HG02623 (cell line): ENCODE measurements around the gene UROC1.

Experiments used
- ATAC-seq: cut with Tn5 transposase; IDR thresholded peaks from one replicate; pipeline ENCODE4 v1.9.1; 2021; ENCODE audit warnings: moderate library complexity; ENCODE audit not compliant: unreplicated experiment

Gene UROC1

DNA sequence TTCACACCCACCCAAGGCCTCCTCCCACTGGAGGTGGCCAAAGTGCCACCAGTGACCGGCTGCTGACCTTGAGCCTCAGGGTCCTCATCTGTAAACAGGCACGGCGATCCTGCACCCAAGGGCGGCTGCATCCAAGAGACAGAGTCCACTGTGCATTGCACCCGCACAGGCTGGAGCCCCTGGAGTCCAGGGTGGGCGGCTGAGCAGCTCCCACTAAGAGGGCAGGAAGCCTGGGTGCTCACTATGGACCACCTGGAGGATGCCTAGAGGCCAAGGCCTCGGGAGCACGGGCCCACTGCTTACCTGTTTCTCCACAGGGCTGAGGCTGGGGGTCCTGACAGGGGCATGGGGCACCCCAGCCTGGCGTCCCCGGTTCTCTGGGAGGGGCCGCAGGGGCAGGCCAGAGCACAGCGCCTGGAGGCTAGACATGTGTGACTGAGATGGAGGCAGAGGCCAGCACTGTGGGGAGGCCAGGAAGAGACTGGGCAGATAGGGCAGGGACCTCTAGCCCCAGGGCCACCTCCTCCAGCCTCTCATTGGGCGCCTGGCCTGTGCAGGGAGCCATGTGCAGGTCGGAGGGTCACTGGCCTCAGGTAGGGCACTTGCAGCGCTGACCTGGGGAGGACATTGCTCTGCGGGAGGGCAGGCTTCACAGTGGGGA, at the start of gene UROC1:
UROC1 (minus strand) TSS at position 483 of the 661 bp plus-strand sequence; CDS start at position 429, 54 bp downstream.
- ATAC-seq: no peak

DNA sequence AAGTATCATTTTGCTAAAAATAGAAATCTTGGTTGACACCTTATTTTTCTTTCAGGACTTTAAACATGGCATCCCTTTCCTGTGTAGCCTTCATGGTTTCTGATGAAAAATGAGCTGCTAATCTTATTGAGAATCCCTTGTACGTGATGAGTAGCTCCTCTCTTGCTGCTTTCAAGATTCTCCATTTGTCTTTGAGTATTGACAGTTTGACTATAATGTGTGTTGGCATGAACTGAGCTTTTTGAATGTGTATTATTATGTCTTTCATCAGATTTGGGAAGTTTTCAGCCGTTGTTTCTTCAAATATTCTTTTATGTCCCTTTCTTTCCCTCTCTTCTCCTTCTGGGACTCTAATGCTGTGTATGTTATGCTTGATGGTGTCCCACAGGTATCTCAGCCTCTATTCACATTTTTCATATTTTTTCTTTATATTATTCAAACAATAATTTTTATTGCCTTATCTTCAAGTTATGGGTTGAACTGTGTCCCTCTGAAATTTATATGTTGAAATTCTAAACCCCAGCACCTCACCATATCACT, 45.2 kb upstream of the UROC1 start:
- ATAC-seq: no peak

DNA sequence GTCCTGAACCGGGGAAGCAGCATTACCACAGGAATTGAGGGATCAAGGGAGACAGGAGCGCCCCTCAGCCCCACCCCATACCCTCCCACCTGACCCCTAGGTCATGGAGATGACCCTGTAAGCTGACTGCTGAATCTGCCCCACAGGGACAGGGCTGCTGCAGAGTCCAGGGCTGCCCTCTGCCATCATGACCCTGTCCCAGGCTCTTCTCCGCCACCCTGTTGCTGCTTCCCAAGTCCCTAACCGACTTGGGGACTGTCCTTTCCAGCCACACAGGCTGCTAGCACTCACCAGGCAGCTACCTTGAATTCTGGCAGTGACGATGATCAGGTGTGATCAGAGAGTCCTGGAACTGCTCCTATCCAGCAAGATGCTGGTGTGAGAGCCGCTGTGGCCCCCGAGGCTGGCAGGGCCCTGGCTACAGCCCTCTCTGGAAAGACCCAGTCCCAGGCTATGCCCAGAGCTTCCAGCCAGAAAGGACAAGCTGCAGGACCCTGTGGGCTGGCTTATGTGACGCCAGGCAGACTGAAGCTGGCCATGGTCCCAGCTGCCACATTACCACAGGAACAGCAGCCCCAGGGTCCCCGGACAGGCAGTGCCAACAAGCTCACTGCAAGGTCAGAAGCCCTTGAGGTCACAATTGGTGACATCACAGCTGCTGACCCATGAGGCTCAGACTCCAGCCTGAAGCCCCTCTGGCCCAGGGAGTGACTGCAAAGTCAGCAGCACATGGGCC, 40.9 kb upstream of the UROC1 start, which contains the start of gene C3orf22:
C3orf22 (minus strand) TSS at position 597 of the 736 bp plus-strand sequence. CDS start 5,542 bp downstream, outside the sequence.
- no peak for ATAC-seq

DNA sequence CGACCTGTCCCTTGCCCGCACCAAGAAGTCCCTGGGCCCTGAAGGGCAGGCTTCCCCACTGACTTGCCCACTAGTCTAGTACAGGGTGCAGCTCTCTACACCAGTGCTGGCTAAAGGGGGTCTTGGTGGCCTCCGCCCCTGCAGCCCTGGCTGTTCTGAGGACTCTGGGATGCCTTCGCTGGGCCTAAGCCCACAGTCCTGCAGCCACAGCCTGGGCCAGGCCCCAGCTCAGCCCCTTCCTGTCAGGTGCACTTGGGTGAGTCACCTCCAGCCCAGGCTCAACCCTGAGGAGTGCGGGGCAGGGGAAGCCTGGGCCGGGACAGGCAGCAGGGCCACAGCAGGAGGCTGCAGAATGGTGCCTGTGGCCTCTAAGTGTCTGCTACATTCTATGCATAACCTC, 40.2 kb upstream of the UROC1 start:
- ATAC-seq: no peak

DNA sequence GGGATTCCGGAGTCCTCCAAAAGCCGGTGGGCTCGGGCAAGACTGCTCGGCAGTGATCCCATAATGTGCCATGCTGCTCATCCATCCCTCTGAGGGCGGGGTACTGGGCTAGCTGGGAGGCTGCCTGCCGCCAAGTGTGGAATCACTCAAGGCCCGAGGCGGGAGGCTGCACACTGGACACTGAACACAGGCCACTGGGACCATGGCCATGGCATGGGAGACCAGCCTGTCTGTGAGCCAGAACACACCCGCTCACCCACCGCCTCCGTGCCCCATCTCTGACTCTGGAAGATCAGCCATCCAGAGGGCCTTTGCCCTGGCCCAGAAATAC, 39.8 kb upstream of the UROC1 start:
- ATAC-seq: no peak

DNA sequence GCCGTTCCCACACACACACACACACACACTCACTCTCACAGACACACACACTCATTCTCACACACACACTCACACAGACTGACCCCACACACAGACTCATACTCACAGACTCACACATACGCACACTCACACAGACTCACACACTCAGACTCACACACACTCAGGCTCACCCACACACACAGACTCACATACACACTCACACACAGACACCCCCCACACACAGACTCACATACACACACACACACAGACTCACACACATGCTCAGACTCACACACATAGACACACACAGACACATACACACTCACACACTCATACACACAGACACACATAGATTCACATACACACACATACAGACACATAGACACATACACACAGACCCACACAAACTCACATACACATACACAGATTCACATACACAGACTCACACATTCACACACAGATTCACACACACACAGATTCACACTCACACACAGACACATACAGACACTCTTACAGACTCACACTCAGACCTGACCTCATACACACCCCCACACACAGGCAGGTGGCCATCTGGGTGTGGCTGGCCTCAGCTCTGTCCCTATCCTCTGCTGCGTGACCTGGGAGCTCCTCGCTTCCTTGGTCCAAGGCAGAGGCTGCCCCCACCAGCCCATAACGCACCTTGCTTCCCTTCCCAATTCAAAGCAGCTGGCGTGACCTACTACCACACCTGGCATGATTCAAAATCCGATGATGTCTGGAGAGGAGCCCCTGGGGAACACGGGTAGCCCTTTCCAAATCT, 39.3 kb upstream of the UROC1 start:
- ATAC-seq: no peak

DNA sequence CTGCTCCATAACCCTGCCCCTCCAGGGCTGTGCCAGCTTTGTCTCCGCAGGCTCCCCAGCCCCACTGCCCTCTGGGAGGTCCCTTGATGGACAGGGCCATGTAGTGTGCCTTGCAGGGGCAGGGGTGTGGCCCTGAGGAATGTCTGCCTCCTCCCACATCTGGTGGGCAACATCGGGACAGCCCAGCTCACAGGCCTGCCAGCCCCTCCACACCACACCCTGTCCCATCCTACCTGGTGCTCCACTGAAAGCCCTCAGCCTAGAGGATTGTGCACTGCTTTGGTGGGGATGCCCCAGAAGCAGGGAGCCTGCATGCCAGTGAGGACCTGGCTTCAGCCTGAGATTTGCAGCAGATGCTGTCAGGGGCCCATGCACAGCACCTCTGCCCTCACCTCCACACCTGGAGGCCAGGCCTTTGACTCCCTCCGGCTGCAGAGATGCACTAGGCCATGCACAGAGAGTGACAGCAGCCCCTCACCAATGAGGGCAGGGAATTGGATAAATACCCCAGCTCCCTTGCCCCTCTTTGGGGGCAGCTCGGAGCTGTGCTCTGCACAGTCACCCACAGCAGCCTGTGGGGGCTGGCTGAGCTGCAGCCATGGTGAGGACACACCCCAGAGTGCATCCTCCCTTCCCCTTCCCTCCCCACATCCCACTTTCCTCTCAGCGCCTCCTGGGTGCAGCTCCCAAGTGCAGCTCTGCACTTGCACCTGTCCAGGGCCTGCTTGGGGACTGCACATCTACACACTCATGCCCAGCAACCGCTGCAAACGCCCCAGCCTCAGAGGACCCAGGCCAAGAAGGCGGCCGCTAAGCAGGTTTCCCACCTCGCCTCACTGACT, 38.4 kb upstream of the UROC1 start:
- ATAC-seq: no peak

DNA sequence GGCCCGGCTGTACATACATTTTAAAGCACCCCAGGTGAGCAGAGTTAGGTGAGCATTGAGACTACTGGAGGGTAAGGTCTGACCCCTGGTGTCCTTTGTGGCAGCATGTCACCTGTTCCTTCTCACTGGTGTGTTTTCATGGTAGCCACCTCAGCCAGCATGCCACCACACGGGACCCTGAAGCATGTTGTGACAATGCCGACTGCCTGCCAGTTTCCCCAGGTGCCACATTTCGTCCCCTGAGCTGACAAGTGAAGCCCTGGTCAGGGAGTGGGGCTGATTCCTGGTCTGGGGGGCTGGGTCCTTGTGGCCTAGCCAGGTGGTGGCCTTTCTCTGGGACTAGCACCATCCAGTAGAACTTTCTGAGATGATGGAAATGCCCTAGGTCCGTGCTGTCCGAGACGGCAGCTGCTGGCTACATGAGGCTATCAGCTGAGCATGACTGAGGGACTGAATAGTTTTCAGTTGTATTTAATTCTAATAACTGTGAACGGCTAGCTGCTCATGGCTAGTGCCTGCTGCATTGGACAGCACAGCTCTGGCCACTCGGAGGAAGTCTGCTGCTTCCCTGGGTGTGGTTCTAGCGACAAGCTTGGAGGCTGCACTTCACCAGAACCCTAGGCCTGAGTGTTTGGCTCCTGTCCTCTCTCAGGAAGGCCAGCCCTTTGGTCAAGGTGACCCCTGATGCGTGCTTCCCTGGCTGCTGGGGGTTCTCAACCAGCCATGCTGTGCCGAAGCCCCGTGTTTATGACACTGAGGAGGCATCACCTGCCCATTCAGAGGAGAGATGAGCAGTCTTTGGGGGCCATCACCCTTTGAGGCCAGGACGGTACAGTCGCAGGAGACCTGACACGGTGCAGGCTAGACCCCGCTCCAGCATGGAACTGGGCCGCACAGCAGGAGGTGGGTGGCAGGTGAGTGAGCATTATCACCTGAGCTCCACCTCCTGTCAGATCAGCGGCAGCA, 37.3 kb upstream of the UROC1 start:
- ATAC-seq: no peak

DNA sequence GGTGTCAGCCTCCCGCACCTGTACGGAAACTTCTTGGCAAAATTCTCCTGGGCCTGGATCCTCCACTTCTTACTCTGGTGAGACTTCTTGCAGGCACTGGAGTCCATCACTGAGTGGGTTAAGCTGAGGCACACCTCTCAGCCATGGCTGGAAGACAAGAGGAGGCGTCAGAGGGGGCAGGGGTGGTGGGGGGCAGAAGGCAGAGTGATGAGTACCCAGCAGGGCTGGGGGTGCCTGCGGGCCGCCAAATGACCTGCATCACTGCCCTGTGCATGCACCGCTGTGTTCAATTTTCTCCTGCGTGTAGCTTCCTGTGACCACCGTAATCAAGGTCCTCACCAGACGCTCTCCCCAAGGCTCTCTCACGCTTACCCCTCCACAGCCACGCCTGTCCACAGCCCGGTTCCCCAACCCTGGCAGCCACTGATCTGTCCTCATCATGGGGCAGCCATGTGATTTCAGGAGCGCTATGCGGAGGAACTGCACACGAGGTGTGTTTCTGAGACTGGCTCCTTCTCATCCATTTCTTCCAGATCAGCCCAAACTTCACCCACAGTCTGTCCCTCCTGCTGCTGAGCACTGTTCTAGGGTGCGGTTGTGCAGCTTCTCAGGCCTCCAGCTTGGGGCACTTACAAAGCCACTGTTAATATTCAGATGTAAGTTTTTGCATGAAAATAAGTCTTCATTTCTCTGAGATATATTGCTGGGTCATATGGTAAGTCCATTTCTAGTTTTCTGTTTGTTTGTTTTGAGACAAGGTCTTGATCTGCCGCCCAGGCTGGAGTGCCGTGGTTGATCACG, 35.9 kb upstream of the UROC1 start:
- no peak for ATAC-seq

DNA sequence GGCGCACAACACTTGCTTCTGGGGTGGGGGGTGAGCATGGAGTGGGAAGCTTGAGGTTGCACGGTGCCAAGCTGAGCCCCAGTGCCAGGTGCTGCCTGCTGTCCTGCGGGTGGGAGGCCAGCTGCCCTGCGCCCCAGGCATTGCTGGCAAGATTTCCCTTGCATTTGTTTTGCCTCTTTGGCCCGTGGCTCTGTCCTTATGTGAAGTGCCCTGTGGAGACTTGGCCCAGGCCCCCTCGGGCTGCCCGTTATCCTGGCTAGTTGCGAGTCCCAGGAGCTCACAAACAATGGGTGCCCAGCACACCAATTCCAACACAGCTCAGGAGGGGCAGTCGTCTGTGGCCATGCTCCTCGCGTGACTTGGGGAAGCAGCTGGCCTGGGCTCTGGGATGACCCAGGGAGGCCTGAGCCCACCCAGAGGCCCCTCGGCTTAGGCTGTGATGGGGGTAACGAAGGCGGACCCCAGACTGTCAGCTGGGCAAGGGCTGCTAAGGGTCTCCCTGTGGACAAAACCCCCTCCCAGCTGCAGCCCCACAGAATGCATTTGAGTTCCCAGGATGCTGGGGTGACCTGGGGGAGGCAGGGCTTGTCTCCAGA, 35.2 kb upstream of the UROC1 start:
- no peak for ATAC-seq

DNA sequence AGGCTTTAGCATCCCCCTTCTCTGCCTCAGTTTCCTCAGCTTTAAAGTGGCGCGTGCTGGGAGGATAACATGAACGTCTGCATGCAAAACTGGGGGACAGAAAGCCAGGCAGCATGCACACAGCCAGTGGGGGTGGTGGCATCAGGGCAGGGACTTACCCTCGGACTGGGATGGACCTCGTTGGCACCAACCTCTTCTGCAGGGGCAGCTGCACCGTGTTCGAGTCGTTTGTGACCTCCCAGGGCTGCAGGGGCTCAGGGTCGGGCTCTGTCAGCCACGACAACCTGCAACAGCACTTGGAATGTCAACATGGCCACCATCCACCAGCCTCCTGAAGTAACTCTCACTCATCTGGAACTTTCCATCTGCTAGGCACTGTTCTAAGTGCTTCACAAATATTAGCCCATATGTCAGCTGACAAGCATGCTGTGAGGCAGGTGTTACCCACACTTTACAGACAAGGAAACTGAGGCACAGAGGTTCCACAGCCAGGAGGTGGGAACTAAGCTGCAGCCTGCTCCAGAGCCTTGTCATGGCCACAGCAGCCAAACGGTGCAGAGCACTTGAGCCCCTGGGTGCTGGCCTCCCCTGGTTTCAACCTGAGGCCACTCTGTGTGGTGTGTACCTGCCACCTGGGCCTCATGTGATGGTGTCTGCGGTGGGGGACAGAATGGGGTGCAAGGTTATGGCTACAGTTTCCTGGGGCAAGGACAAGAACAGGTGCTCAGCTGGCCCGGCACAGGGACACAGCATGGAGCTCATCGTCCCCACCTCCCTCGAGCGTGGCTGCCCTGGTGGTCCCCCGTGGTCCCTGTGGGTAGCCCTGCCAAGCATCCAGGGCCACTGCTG, 34.5 kb upstream of the UROC1 start:
- ATAC-seq: no peak

DNA sequence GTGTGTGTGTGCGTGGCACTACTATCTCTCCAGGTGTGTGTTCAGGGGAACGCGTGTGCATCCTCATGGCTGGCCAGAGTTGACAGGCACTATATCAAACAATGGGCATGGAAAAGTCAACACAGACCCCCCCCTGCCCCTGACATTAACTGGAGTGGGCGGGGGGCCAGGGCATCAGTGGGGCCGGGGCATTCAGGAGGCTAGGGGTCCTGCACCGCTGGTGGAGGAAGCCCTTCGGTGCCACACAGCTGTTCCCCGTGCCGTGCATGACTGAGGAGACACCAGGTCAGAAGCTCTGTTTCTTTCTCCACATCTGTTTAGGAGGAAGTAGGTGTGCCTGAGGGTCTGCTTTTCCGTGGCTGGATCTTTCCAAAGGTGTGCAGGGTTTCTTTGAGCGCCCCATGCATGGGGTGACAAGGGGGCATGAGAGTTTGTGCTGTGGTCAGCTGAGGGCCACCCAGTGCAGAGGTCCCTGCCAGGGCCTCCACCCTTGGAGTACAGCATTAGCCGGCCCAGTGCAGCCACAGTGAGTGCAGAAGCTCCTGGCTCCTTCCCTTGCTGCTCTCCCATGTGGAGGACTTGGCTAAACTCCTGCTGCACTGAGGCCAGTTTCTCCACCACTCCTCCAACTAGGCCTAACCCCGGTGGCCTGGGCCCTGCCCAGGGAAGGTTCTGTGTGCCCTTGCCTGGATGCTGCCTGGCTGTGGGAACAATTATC, 33.7 kb upstream of the UROC1 start:
- no peak for ATAC-seq

DNA sequence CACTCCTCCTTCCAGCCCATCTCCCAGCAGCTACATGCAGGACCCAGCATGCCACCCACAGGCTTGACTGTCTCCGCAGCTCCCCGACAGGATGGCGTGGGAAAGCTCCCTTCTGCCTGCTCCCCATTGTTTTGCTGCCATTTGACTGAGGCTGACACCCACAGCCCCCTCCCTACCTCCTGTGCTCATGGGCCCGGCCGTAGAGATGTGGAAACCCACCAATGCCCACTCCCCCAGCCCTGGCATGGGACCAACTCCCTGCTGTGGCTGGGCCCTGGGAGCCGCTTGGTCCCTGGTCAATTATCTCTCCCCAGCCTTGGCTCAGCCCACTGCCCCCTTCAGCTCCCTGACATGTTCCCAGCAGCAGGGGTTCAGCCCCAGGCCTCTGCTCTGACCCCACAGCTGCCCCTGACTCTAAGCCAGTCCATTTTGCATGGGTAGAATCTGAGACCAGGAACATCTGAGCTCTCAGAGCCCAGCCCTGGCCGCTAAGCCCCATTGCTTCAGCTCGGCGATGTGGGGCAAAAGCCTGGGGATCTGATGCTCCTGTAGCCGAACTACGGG, 33.0 kb upstream of the UROC1 start:
- ATAC-seq: no peak

DNA sequence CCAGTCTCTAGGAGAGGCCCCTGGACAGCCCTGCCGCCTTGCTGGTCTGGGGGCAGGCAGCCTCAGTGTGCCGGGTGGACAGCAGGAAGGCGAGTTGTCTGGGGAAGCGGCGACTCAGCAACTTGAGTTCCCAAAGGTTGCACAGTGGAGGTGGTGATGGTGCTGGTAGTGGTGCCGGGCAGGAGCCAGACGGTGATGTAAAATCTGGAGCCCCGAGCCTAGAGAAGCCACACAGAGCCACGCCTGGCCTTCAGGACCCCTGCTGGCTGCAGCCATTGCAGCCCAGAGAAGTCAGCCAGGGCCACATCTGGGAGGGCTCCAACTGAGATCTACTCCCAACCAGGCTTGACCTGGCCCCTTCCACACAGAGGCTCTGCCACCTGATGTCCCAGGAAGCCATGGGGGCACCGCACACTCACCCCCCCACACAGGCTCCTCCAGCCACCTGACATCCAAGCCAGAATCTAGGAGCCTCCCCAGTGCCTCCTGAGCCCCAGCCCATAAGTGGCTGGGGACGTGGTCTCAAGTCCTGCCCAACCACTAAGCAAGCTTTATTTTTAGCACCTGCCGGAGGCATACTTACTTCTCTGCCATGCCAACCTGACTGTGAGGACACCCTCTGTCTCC, 32.4 kb upstream of the UROC1 start:
- no peak for ATAC-seq

DNA sequence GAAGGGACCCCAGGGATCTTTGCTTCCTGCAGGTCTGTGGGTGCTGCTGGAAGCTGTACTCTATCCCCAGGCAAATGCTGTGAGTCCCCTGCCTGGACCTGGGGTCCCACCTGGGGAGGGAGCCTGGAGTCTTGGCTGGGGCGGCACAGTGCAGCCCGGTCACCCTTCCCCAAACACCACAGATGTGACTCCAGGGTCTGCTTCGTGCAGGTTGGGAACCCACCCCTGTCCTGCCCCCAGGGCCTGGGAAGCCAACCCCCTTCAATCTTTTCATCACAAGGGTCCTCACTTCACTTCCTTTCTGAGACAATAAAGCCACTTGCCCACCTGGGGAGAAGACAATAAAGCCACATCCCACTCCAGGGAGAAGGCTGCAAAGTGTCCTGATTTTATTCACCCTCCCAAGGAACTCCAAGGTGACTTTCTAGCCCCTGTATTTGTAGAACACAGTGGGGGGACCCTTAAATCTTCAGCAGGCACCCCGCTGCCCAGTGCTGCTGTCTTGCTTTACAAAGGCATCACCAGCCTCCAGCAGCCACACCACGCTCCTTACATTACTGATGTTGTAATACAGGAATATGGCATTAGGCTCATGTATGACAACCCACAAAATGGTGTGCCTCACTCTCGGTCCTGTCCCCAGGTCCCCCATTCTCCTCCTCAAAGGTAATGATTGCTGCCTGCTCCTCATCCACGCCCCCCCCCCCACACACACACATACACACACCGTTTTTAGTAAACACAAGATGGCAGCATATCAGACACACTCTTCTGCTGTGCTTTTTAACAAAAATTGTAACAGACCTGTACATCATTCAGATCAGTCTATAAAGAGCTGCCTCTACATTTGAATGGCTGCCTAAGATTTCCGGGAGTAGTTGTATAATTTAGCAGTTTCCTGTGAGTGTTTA, 31.2 kb upstream of the UROC1 start:
- no peak for ATAC-seq
